ENCODE data around the gene CDX2. TPM values are rescaled to one million over a fixed set of nuclear protein-coding genes. Genes with fewer than 3 reads are reported as not detected.
"Not testable (repeated sequence)": the region's sequence is repeated elsewhere in the genome, so short reads cannot be mapped to it uniquely, and the experiment has no call there.

The CDX2 gene
- total RNA-seq, 1 donor from 2014 or later = 11.3 TPM

GRCh38 chr13:27965343-27965739 is 3.8 kb downstream of the CDX2 start:
- H3K4me1 Mint-ChIP-seq (ENCODE audit: unreplicated experiment) = peaks cover 18% of the 10 kb centered on the region

GRCh38 chr13:27964741-27965323 is 4.3 kb downstream of the CDX2 start:
- no peak for DNase-seq (ENCODE audit: extremely low spot score, unreplicated experiment)
- H3K36me3 Mint-ChIP-seq = no peaks in the 10 kb centered on the region
- H3K27me3 Mint-ChIP-seq = peaks cover 95% of the 10 kb centered on the region
- H3K4me3 Mint-ChIP-seq = peak overlapping the region; percentile 22
- TF ChIP-seq CTCF (conservative IDR thresholded peaks at IDR 0.05) = no peak
- H3K4me1 Mint-ChIP-seq (ENCODE audit: unreplicated experiment) = peaks cover 18% of the 10 kb centered on the region
- H3K27ac Mint-ChIP-seq = no peak overlapping the region
- no peaks in the 10 kb centered on the region for H3K9me3 Mint-ChIP-seq

More at GRCh38 chr13:27965343-27965739, 3.8 kb downstream of the CDX2 start:
- TF ChIP-seq CTCF (conservative IDR thresholded peaks at IDR 0.05) = no peak
- Mint-ChIP-seq H3K9me3 (no peaks in the 10 kb centered on the region), H3K4me3 (peak overlapping the region; percentile 82), H3K27ac (peak overlapping the region; percentile 58), H3K36me3 (no peaks in the 10 kb centered on the region), H3K27me3 (peaks cover 95% of the 10 kb centered on the region)
- no peak for DNase-seq (ENCODE audit: extremely low spot score, unreplicated experiment)

- not testable (repeated sequence) for H3K4me3 Mint-ChIP-seq; DNase-seq (ENCODE audit: extremely low spot score, unreplicated experiment); H3K36me3 Mint-ChIP-seq; H3K27ac Mint-ChIP-seq; H3K9me3 Mint-ChIP-seq
- peaks cover 18% of the 10 kb centered on the region for H3K4me1 Mint-ChIP-seq (ENCODE audit: unreplicated experiment)
- H3K27me3 Mint-ChIP-seq = peaks cover 95% of the 10 kb centered on the region
Observed at GRCh38 chr13:27964206-27964605, 4.9 kb downstream of the CDX2 start.

- DNase-seq (ENCODE audit: extremely low spot score, unreplicated experiment) = no peak
- no peak overlapping the region for H3K4me3 Mint-ChIP-seq
- H3K27ac Mint-ChIP-seq = peak overlapping the region; percentile 65
- peaks cover 18% of the 10 kb centered on the region for H3K4me1 Mint-ChIP-seq (ENCODE audit: unreplicated experiment)
- H3K36me3 Mint-ChIP-seq = no peaks in the 10 kb centered on the region
- no peaks in the 10 kb centered on the region for H3K9me3 Mint-ChIP-seq
- H3K27me3 Mint-ChIP-seq = peaks cover 97% of the 10 kb centered on the region
- no peak for TF ChIP-seq CTCF (conservative IDR thresholded peaks at IDR 0.05)
Observed at GRCh38 chr13:27963491-27963890, 5.6 kb downstream of the CDX2 start.

GRCh38 chr13:27962982-27963381 is 6.1 kb downstream of the CDX2 start:
- no peaks in the 10 kb centered on the region for H3K9me3 Mint-ChIP-seq
- no peak for TF ChIP-seq CTCF (conservative IDR thresholded peaks at IDR 0.05)
- no peaks in the 10 kb centered on the region for H3K36me3 Mint-ChIP-seq
- H3K27ac Mint-ChIP-seq = no peak overlapping the region
- no peak overlapping the region for H3K4me3 Mint-ChIP-seq
- peak; percentile 36 for DNase-seq (ENCODE audit: extremely low spot score, unreplicated experiment)
- peaks cover 98% of the 10 kb centered on the region for H3K27me3 Mint-ChIP-seq
- peaks cover 17% of the 10 kb centered on the region for H3K4me1 Mint-ChIP-seq (ENCODE audit: unreplicated experiment)

- no peaks in the 10 kb centered on the region for H3K36me3 Mint-ChIP-seq
- H3K4me3 Mint-ChIP-seq = peak overlapping the region; percentile 59
- H3K9me3 Mint-ChIP-seq = no peaks in the 10 kb centered on the region
- TF ChIP-seq CTCF (conservative IDR thresholded peaks at IDR 0.05) = no peak
- peaks cover 98% of the 10 kb centered on the region for H3K27me3 Mint-ChIP-seq
- DNase-seq (ENCODE audit: extremely low spot score, unreplicated experiment) = peak; percentile 40
- peaks cover 10% of the 10 kb centered on the region for H3K4me1 Mint-ChIP-seq (ENCODE audit: unreplicated experiment)
- peak overlapping the region; percentile 86 for H3K27ac Mint-ChIP-seq
Observed at GRCh38 chr13:27962128-27962841, 6.8 kb downstream of the CDX2 start.

All from type B pancreatic cell (in vitro differentiated cells).